Pancreas (tissue), 10 donors: ENCODE data around the gene TMEM269. TPM values are rescaled to one million over a fixed set of nuclear protein-coding genes. Genes with fewer than 3 reads are reported as not detected.
A peak's percentile ranks its signal among the peaks of the same experiment; 100 is the strongest.

Experiments used
- ATAC-seq, 4 donors: fragments of 200-7000 bp; cut with Tn5 transposase; one replicate each; pipeline versions ENCODE4 v1.8.0 to v1.9.1; 2020; ENCODE audit warnings: mild to moderate bottlenecking in 4 of 4, moderate library complexity in 4 of 4
- DNase-seq, 6 donors: peaks; one replicate each; pipeline ENCODE4 v3.0.0-alpha.2; 2020
- FAIRE-seq: peaks from 2 replicates; lab custom pipeline; 2012; peaks lifted over from hg19 to GRCh38; lab: Jason Lieb, UNC
- H3K27ac ChIP-seq, 4 donors: fragments of 200-600 bp; sonication (generic); 1 replicate in 3 of 4; 2 replicates in 1 of 4; pipeline versions ENCODE4 v1.5.0 to v1.8.0; 2020
- H3K27me3 ChIP-seq, 4 donors: fragments of 200-600 bp; one replicate each; pipeline ENCODE4 v1.8.0; 2021
- H3K36me3 ChIP-seq, 3 donors: fragments of 200-600 bp; sonication (generic) in 1 of 3; one replicate each; pipeline versions ENCODE4 v1.5.0 to v1.8.0; 2020 to 2021
- H3K4me1 ChIP-seq, 3 donors: fragments of 200-600 bp; one replicate each; pipeline ENCODE4 v1.8.0; 2021
- H3K4me3 ChIP-seq, 4 donors: fragments of 200-600 bp; sonication (generic) in 2 of 4; one replicate each; pipeline versions ENCODE4 v1.5.0 to v1.8.0; 2020 to 2021
- H3K9me3 ChIP-seq, 4 donors: fragments of 200-600 bp; one replicate each; pipeline ENCODE4 v1.8.0; 2021
- WGBS, 2 donors: extraction: QIAGEN DNeasy Blood & Tissue Kit; methylation state at CpG; one replicate each; pipeline ENCODE4 v1.1.7; 2013; 5-methylcytosine and 5-hydroxymethylcytosine counted together
- intact Hi-C, 3 donors: fragments of 100-400 bp; cut with DNase I; formaldehyde crosslinking; loops; one replicate each; pipeline versions ENCODE4 v1.11.1 to v1.14.2; 2022
- polyA plus RNA-seq, 2 donors: library from polyadenylated mRNA; stranded (reverse); fragments of 200-250 nt; gene quantifications; one replicate each; pipeline ENCODE4 v1.2.3, GENCODE V29; 2013
- total RNA-seq, 6 donors: library from RNA; stranded (reverse); fragmentation: NEBNext Ultra II Directional in 4 of 6; extraction: Animal tissue kit (Norgen Biotek cat#: 25700) in 4 of 6; gene quantifications; one replicate each; pipeline versions ENCODE4 v1.2.1 to v1.2.4, GENCODE V29; 2021 to 2023
- TF ChIP-seq, protein P1 (sequence below), 4 donors: fragments of 200-600 bp; sonication (generic) in 3 of 4; IDR thresholded peaks; one replicate each; pipeline versions ENCODE4 v1.5.0 to v1.8.0; 2021; ENCODE audit warnings: antibody characterized with exemption in 4 of 4
- donor health status: healthy with polysubstance abuse.
- donor health status: DM: no; HTN: no; CAD: no; lungs with moderate emphysema.
- donor health status: DM: no; HTN: no; CAD: no.
- donor health status: control.
- donor health status: control.
- donor health status: Bipolar disorder and iron deficiency.
- donor health status: DM: yes; HTN: yes; CAD: no.
- donor health status: DM: no; HTN: no; CAD: no.
- donor health status: DM: no; HTN: no; CAD: no.
- donor health status: DM: yes; HTN: yes; CAD: no.

TMEM269 gene
- total and polyA plus RNA-seq, 8 donors = 0.04 to 0.35 (median 0.21) TPM; not detected in 4

DNA sequence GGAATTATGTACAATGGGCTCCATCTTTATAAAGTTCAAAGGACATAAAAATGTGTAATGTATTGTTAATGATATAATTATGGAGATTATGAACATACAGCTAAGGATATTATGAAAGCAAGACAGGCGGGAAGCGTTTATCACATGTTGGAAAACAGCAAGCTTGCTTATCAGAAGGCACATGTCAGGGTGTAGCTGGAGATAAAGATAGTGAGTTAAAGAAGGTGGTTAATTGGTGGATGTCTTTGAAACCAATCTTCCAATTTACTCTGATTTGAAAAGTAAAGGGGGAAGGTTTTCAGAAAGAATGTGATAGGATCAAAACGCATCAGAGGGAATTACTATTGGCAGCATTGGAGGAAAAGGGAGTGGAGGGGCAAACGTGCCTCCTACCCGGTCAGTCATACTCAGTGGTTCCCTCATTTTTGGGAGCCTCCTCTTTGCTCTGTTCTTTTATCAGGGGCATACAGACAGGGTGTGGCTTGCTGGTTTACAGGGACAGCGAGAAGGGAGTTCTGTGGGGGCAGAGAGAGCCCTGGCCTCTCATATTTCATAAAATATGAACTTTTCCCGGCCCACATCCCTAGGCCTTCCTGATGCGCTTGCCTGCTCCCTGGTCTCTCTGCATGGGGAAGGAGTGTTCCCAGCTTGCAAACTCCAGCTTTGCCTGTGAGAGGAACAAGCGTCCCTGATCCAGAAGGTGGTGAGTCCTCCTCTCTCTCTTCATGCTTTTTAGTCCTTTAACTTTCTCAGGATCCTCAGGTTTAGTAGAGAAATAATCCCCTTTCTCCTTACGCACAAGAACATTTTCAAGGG lies 40.5 kb downstream of the TMEM269 start:
- Histone ChIP-seq H3K9me3 (no peaks in the 10 kb centered on the region), H3K4me3 (no peak overlapping the region), H3K27me3 (no peaks in the 10 kb centered on the region), H3K36me3 (no peaks in the 10 kb centered on the region), H3K4me1 (peaks cover 0 to 8% (median 0%) of the 10 kb centered on the region in 3 donors), H3K27ac (no peak overlapping the region)
- 80 to 88% methylated on average over 10 of the region's 10 CpGs for WGBS, 2 donors
- FAIRE-seq (no peak), DNase-seq (no peak), ATAC-seq (no peak)
- intact Hi-C loops = no loop called here
- TF ChIP-seq, protein P1, sequence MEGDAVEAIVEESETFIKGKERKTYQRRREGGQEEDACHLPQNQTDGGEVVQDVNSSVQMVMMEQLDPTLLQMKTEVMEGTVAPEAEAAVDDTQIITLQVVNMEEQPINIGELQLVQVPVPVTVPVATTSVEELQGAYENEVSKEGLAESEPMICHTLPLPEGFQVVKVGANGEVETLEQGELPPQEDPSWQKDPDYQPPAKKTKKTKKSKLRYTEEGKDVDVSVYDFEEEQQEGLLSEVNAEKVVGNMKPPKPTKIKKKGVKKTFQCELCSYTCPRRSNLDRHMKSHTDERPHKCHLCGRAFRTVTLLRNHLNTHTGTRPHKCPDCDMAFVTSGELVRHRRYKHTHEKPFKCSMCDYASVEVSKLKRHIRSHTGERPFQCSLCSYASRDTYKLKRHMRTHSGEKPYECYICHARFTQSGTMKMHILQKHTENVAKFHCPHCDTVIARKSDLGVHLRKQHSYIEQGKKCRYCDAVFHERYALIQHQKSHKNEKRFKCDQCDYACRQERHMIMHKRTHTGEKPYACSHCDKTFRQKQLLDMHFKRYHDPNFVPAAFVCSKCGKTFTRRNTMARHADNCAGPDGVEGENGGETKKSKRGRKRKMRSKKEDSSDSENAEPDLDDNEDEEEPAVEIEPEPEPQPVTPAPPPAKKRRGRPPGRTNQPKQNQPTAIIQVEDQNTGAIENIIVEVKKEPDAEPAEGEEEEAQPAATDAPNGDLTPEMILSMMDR (IDR thresholded peaks at IDR 0.05) = no peak

DNA sequence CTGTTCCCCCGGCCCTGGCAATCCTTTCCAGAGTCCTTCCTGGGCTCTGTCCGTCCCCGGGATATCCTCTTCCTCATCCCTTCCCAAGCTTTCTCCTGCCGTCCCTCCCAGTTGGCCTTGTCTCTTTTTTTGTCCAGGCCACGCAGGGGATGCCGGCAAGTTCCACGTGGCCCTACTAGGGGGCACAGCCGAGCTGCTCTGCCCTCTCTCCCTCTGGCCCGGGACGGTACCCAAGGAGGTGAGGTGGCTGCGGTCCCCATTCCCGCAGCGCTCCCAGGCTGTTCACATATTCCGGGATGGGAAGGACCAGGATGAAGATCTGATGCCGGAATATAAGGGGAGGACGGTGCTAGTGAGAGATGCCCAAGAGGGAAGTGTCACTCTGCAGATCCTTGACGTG lies 45.8 kb downstream of the TMEM269 start:
- Histone ChIP-seq H3K27me3 (no peaks in the 10 kb centered on the region), H3K9me3 (no peaks in the 10 kb centered on the region), H3K4me3 (no peak overlapping the region), H3K27ac (no peak overlapping the region), H3K36me3 (no peaks in the 10 kb centered on the region), H3K4me1 (no peaks in the 10 kb centered on the region)
- TF ChIP-seq, protein P1 (IDR thresholded peaks at IDR 0.05) = no peak
- intact Hi-C loops = no loop called here
- WGBS, 2 donors = 89 to 92% methylated on average over 17 of the region's 17 CpGs
- ATAC-seq (no peak), DNase-seq (no peak), FAIRE-seq (no peak)

DNA sequence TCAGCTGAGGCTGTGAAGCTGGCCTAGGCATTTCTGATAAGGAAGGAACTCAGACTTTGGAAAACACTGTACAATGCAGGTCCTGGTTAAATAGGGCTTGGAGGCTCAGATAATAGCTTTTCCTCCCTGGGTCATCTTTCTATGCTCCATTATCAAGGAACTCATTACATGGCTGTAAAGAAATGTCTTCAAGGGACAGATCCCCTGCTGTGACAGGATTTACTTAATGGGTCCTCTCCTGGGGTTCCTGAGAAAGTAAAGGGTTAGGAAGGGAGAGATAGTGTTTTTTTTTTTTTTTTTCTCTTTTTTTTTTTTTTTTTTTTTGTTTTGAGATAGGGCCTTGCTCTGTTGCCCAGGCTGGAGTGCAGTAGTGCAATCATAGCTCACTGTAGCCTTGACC lies 46.5 kb downstream of the TMEM269 start:
- DNase-seq = no peak
- Histone ChIP-seq H3K9me3 (no peaks in the 10 kb centered on the region), H3K4me3 (no peak overlapping the region), H3K36me3 (no peaks in the 10 kb centered on the region), H3K27me3 (no peaks in the 10 kb centered on the region), H3K27ac (no peak overlapping the region), H3K4me1 (no peaks in the 10 kb centered on the region)
- FAIRE-seq = no peak
- intact Hi-C loops = no loop called here
- no peak for ATAC-seq
- TF ChIP-seq, protein P1 (IDR thresholded peaks at IDR 0.05) = no peak

- Histone ChIP-seq H3K27ac (no peak overlapping the region), H3K27me3 (no peaks in the 10 kb centered on the region), H3K36me3 (no peaks in the 10 kb centered on the region), H3K4me3 (no peak overlapping the region), H3K9me3 (no peaks in the 10 kb centered on the region), H3K4me1 (no peaks in the 10 kb centered on the region)
- 94% methylated on average over 3 of the region's 3 CpGs for WGBS, 2 donors
- DNase-seq = no peak
- TF ChIP-seq, protein P1 (IDR thresholded peaks at IDR 0.05) = no peak
- no peak for ATAC-seq
- no peak for FAIRE-seq
- intact Hi-C loops = no loop called here
These were observed 48.0 kb downstream of the TMEM269 start for GRCh38 chr1:42832641-42833240.

- no peaks in the 10 kb centered on the region for H3K27me3 ChIP-seq
- intact Hi-C loops = no loop called here
- no peak overlapping the region for H3K4me3 ChIP-seq
- H3K9me3 ChIP-seq = no peaks in the 10 kb centered on the region
- FAIRE-seq (no peak), DNase-seq (no peak), ATAC-seq (peak in 1 of 4 donors; percentile 48)
- TF ChIP-seq, protein P1 (IDR thresholded peaks at IDR 0.05) = no peak
- H3K36me3 ChIP-seq = no peaks in the 10 kb centered on the region
- H3K4me1 ChIP-seq = no peaks in the 10 kb centered on the region
- 87 to 92% methylated on average over 4 of the region's 4 CpGs for WGBS, 2 donors
- H3K27ac ChIP-seq = no peak overlapping the region
These were observed 49.2 kb downstream of the TMEM269 start for GRCh38 chr1:42833981-42834380.
